ENCODE measurements around the gene CLEC10A. TPM values are rescaled to one million over a fixed set of nuclear protein-coding genes. Genes with fewer than 3 reads are reported as not detected.

Gene CLEC10A
- polyA plus RNA-seq, 4 donors: 0.45 to 14.6 (median 10.0) TPM

- Histone ChIP-seq H3K4me3 (ENCODE audit: low read depth in 1 of 3, low read length in 3 of 3) (no peak overlapping the region), H3K4me1 (ENCODE audit: control insufficient read depth in 3 of 3, insufficient read depth in 2 of 3, low read depth in 1 of 3, low read length in 2 of 3) (no peaks in the 10 kb centered on the region), H3K9me3 (ENCODE audit: control insufficient read depth in 2 of 2, insufficient read depth in 1 of 2, low read depth in 1 of 2, low read length in 1 of 2) (no peaks in the 10 kb centered on the region), H3K27ac (ENCODE audit: low read depth in 1 of 3, low read length in 2 of 3) (no peak overlapping the region), H3K27me3 (ENCODE audit: control insufficient read depth in 3 of 3, insufficient read depth in 3 of 3, low read length in 3 of 3) (no peaks in the 10 kb centered on the region), H3K36me3 (ENCODE audit: control insufficient read depth in 3 of 3, insufficient read depth in 2 of 3, low read depth in 1 of 3, low read length in 3 of 3) (no peaks in the 10 kb centered on the region)
- 44 to 59% (median 58%) methylated on average over 11 of the region's 12 CpGs for WGBS, 3 donors
- FAIRE-seq (no peak), DNase-seq (no peak)
Observed at GRCh38 chr17:7111784-7112509, 31.9 kb upstream of the CLEC10A start.

GRCh38 chr17:7110617-7111306 lies 30.7 kb upstream of the CLEC10A start:
- Histone ChIP-seq H3K27ac (ENCODE audit: low read depth in 1 of 3, low read length in 2 of 3) (no peak overlapping the region), H3K4me1 (ENCODE audit: control insufficient read depth in 3 of 3, insufficient read depth in 2 of 3, low read depth in 1 of 3, low read length in 2 of 3) (no peaks in the 10 kb centered on the region), H3K4me3 (ENCODE audit: low read depth in 1 of 3, low read length in 3 of 3) (no peak overlapping the region), H3K9me3 (ENCODE audit: control insufficient read depth in 2 of 2, insufficient read depth in 1 of 2, low read depth in 1 of 2, low read length in 1 of 2) (no peaks in the 10 kb centered on the region), H3K27me3 (ENCODE audit: control insufficient read depth in 3 of 3, insufficient read depth in 3 of 3, low read length in 3 of 3) (no peaks in the 10 kb centered on the region), H3K36me3 (ENCODE audit: control insufficient read depth in 3 of 3, insufficient read depth in 2 of 3, low read depth in 1 of 3, low read length in 3 of 3) (no peaks in the 10 kb centered on the region)
- 65 to 69% (median 66%) methylated on average over 11 of the region's 11 CpGs for WGBS, 3 donors
- no peak for DNase-seq
- no peak for FAIRE-seq

- DNase-seq: no peak
- no peak overlapping the region for H3K27ac ChIP-seq (ENCODE audit: low read depth in 1 of 3, low read length in 2 of 3)
- no peaks in the 10 kb centered on the region for H3K4me1 ChIP-seq (ENCODE audit: control insufficient read depth in 3 of 3, insufficient read depth in 2 of 3, low read depth in 1 of 3, low read length in 2 of 3)
- H3K4me3 ChIP-seq (ENCODE audit: low read depth in 1 of 3, low read length in 3 of 3): no peak overlapping the region
- FAIRE-seq: no peak
- no peaks in the 10 kb centered on the region for H3K27me3 ChIP-seq (ENCODE audit: control insufficient read depth in 3 of 3, insufficient read depth in 3 of 3, low read length in 3 of 3)
- 55 to 60% (median 59%) methylated on average over 10 of the region's 10 CpGs for WGBS, 3 donors
- H3K36me3 ChIP-seq (ENCODE audit: control insufficient read depth in 3 of 3, insufficient read depth in 2 of 3, low read depth in 1 of 3, low read length in 3 of 3): no peaks in the 10 kb centered on the region
- H3K9me3 ChIP-seq (ENCODE audit: control insufficient read depth in 2 of 2, insufficient read depth in 1 of 2, low read depth in 1 of 2, low read length in 1 of 2): no peaks in the 10 kb centered on the region
Observed at GRCh38 chr17:7109461-7110322, 29.6 kb upstream of the CLEC10A start.

GRCh38 chr17:7108981-7109380 lies 28.9 kb upstream of the CLEC10A start:
- Histone ChIP-seq H3K36me3 (ENCODE audit: control insufficient read depth in 3 of 3, insufficient read depth in 2 of 3, low read depth in 1 of 3, low read length in 3 of 3) (no peaks in the 10 kb centered on the region), H3K27me3 (ENCODE audit: control insufficient read depth in 3 of 3, insufficient read depth in 3 of 3, low read length in 3 of 3) (no peaks in the 10 kb centered on the region), H3K27ac (ENCODE audit: low read depth in 1 of 3, low read length in 2 of 3) (no peak overlapping the region), H3K4me3 (ENCODE audit: low read depth in 1 of 3, low read length in 3 of 3) (no peak overlapping the region), H3K9me3 (ENCODE audit: control insufficient read depth in 2 of 2, insufficient read depth in 1 of 2, low read depth in 1 of 2, low read length in 1 of 2) (no peaks in the 10 kb centered on the region), H3K4me1 (ENCODE audit: control insufficient read depth in 3 of 3, insufficient read depth in 2 of 3, low read depth in 1 of 3, low read length in 2 of 3) (no peaks in the 10 kb centered on the region)
- FAIRE-seq: no peak
- 70 to 74% (median 71%) methylated on average over 9 of the region's 9 CpGs for WGBS, 3 donors
- no peak for DNase-seq

GRCh38 chr17:7108560-7108925 lies 28.5 kb upstream of the CLEC10A start:
- 76 to 88% (median 78%) methylated on average over 7 to 10 of the region's 10 CpGs for WGBS, 3 donors
- H3K27ac ChIP-seq (ENCODE audit: low read depth in 1 of 3, low read length in 2 of 3): no peak overlapping the region
- no peak overlapping the region for H3K4me3 ChIP-seq (ENCODE audit: low read depth in 1 of 3, low read length in 3 of 3)
- no peak for DNase-seq
- H3K36me3 ChIP-seq (ENCODE audit: control insufficient read depth in 3 of 3, insufficient read depth in 2 of 3, low read depth in 1 of 3, low read length in 3 of 3): no peaks in the 10 kb centered on the region
- H3K27me3 ChIP-seq (ENCODE audit: control insufficient read depth in 3 of 3, insufficient read depth in 3 of 3, low read length in 3 of 3): no peaks in the 10 kb centered on the region
- no peaks in the 10 kb centered on the region for H3K9me3 ChIP-seq (ENCODE audit: control insufficient read depth in 2 of 2, insufficient read depth in 1 of 2, low read depth in 1 of 2, low read length in 1 of 2)
- no peaks in the 10 kb centered on the region for H3K4me1 ChIP-seq (ENCODE audit: control insufficient read depth in 3 of 3, insufficient read depth in 2 of 3, low read depth in 1 of 3, low read length in 2 of 3)
- no peak for FAIRE-seq

- WGBS, 3 donors: 84 to 91% (median 88%) methylated on average over 32 of the region's 32 CpGs
- FAIRE-seq: no peak
Observed at GRCh38 chr17:7107795-7108559, 27.9 kb upstream of the CLEC10A start.

GRCh38 chr17:7107012-7107754 lies 27.1 kb upstream of the CLEC10A start:
- DNase-seq (peak; percentile 21 to 26), FAIRE-seq (no peak)
- Histone ChIP-seq H3K4me3 (ENCODE audit: low read depth in 1 of 3, low read length in 3 of 3) (no peak overlapping the region), H3K27me3 (ENCODE audit: control insufficient read depth in 3 of 3, insufficient read depth in 3 of 3, low read length in 3 of 3) (no peaks in the 10 kb centered on the region), H3K9me3 (ENCODE audit: control insufficient read depth in 2 of 2, insufficient read depth in 1 of 2, low read depth in 1 of 2, low read length in 1 of 2) (no peaks in the 10 kb centered on the region), H3K27ac (ENCODE audit: low read depth in 1 of 3, low read length in 2 of 3) (no peak overlapping the region), H3K36me3 (ENCODE audit: control insufficient read depth in 3 of 3, insufficient read depth in 2 of 3, low read depth in 1 of 3, low read length in 3 of 3) (no peaks in the 10 kb centered on the region), H3K4me1 (ENCODE audit: control insufficient read depth in 3 of 3, insufficient read depth in 2 of 3, low read depth in 1 of 3, low read length in 2 of 3) (no peaks in the 10 kb centered on the region)
- WGBS, 3 donors: 45 to 70% (median 59%) methylated on average over 19 to 20 of the region's 20 CpGs

More at GRCh38 chr17:7107795-7108559, 27.9 kb upstream of the CLEC10A start:
- no peak for DNase-seq
- Histone ChIP-seq H3K27me3 (ENCODE audit: control insufficient read depth in 3 of 3, insufficient read depth in 3 of 3, low read length in 3 of 3) (no peaks in the 10 kb centered on the region), H3K4me1 (ENCODE audit: control insufficient read depth in 3 of 3, insufficient read depth in 2 of 3, low read depth in 1 of 3, low read length in 2 of 3) (no peaks in the 10 kb centered on the region), H3K27ac (ENCODE audit: low read depth in 1 of 3, low read length in 2 of 3) (no peak overlapping the region), H3K36me3 (ENCODE audit: control insufficient read depth in 3 of 3, insufficient read depth in 2 of 3, low read depth in 1 of 3, low read length in 3 of 3) (no peaks in the 10 kb centered on the region), H3K4me3 (ENCODE audit: low read depth in 1 of 3, low read length in 3 of 3) (no peak overlapping the region), H3K9me3 (ENCODE audit: control insufficient read depth in 2 of 2, insufficient read depth in 1 of 2, low read depth in 1 of 2, low read length in 1 of 2) (no peaks in the 10 kb centered on the region)
